MV-4-11 (cell line): ENCODE results near the gene MMEL1.
"Not testable (repeated sequence)": the region's sequence is repeated elsewhere in the genome, so short reads cannot be mapped to it uniquely, and the experiment has no call there.

Experiments
- DNase-seq: peaks from one replicate; lab custom pipeline; 2025; lab: John Stamatoyannopoulos, UW

MMEL1 gene

DNA sequence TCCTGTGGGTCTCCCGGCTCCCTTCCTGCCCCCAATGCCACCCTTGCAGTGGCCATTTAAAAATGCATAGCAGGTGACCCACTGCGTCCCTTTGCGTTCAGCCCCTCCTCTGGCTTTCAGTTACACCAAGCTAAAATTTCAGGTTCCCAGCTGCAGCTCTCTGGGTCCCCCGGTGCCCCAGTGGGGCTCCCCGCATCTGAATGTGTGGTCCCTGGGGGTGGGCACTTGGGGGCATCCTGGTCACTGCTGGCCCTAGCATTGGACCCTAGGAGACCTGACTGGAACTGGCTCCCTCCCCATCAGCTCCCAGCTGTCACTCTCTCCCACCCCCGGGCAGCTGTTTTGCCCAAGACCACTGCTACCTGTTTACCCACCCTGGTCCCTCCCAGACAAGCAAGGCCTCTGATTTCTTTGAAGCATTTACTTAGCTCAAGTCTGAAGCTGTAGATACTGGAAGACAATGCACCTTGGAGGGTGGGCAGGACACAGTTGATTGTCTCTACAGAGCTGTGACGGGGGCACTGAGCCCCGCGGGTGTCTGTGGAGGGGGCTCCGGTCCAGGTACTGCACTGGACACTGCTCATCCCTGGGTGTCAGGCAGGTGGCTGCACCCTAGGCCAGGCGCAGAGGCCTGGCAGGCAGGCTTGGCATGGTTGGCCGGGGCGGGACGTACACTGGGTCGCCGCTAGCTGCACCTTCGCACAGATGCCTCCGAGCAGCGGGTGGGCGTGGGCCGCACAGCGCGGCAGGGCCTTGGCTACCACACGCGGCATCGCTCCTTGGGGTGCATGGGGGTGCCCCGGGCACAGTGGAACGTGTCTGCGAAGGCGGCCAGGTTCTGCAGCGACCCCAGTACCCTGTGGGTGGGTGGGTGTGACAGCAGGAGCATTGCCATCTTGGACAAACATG lies 42.3 kb downstream of the MMEL1 start:
- no peak for DNase-seq

DNA sequence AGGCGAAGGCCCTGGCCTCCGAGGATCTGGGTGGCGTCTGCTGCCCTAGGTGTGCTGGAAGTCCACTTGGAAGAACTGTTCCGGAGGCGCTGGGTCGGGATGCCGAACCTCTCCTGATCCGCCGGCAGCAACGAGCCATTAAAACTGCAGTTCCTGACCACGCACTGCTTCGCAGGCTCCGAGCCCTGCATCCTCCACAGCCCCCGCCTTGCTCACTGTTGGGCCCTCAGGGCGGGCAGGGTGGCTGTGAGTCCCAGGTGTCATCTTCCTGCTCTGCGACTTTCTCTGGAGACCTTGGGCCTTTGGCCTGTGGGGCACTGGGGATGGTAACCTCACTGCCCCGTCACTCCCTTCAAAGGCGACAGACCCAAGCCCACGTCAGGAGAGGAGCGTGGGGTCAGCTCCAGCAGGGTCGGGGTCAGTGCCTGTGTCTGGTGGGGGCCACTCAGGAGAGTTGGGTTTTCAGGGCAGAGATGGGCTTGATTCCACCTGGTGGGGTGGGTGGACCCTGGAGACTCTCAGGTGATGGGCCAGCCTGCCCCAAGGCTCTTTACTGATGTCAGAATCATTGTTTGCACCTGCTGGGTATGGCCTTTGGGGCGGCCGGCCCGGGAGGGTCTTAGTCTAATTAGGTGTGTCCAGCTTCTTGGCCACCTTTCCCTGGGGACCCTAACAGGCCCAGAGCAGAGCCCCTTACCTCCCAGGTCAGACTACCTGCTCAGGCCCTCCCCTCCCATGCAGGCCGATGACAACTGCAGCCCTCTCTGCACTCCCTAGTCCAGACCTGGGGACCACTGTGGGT lies 43.2 kb downstream of the MMEL1 start:
- no peak for DNase-seq

DNA sequence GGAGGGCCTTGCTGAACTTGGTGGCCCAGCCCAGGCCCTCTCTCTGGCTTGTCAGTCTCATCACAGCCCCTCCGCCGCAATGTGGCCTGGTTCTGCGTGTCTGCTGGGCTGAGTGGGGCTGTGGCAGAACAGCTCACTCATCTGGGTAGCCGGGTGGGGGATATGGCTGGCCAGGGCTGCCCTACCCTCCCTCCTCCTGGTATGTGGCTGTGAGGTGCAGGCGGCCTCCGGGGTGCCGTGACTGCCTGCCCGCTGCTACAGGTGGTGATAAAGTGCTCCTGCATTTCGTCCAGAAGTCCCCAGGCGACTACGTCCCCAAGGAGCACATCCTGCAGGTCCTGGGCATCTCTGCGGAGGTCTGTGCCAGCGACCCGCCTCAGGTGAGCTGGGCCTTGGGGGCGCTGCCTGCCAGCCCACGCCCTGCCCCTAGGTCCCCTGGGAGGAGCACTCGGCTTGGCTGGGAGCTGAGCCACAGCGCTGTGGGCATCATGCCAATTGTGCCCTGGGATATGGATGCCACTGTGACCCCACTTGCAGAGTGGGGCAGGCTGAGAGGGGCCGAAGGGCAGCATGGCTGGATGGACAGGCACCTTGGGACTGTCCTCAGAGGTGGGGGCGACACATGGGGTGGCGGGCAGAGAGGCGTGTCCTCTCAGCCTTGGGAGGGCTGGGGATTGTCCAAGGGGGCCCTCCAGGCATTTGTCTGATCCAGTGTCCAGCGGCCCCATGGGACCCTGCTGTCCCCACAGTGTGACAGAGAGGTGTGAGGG lies 44.0 kb downstream of the MMEL1 start:
- no peak for DNase-seq

DNA sequence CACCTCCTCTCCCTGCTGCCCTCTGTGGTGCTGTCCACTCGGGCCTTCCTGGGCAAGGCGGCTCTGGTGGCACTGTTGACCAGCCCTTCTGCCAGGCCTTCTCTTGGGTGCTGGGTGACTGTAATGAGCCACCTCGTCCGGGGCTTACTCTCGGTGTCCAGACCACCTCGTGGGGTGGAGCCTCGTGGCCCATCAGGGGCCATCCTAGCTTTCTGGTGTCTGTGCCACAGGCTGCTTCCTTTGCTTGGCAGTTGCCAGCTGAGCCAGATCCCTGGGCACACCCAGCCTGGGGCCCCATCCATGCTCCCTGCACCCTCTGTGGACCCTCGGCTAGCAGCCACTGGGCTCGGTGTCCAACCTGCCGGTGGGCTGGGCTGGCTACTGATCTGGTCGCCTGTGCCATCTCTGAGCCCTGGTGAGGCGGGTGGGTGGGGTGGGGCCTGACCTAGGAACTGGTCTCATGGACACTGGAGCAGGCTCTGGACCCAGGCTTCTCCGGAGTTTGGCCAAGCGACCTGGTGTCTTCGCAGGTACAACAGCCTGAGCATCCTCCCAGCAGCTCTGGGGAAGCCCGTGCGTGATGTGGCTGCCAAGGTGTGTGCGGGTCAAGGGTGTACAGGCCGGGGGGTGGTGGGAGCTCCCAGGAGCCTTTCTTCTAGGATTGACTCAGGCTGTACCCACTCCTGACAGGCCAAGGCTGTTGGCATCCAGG lies 44.8 kb downstream of the MMEL1 start:
- no peak for DNase-seq

DNA sequence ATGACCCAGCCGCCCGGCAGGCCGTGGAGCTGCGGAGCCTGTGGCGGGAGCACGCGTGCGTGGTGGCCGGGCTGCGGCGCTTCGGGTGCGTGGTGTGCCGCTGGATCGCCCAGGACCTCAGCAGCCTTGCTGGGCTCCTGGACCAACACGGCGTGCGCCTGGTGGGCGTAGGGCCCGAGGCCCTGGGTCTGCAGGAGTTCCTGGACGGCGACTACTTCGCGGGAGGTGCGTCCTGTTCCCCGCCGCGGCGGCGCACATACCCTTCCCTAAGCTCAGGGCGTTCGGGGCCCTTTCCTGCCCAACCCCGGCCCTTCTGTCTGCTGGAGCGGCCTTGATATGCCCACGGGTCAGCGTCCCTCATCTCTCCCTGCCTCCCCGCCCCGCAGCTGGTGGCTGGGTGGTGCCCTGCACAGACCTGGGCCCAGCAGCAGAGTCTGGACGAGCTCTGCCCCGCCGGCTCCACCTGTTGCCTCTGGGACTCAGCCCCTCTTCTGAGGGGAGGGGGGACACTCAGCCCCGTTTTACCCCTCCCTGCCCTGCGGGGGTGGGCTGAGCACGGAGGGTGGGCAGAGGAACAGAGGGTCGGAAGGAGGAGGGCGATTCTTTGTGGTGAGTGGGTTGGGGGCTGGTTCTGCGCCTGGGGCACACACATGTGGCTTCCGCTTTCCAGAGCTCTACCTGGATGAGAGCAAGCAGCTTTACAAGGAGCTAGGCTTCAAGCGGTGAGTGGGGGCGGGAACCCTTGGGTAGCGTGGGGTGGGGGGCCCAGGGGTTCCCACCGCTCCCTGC lies 45.6 kb downstream of the MMEL1 start:
- DNase-seq, result no peak

DNA sequence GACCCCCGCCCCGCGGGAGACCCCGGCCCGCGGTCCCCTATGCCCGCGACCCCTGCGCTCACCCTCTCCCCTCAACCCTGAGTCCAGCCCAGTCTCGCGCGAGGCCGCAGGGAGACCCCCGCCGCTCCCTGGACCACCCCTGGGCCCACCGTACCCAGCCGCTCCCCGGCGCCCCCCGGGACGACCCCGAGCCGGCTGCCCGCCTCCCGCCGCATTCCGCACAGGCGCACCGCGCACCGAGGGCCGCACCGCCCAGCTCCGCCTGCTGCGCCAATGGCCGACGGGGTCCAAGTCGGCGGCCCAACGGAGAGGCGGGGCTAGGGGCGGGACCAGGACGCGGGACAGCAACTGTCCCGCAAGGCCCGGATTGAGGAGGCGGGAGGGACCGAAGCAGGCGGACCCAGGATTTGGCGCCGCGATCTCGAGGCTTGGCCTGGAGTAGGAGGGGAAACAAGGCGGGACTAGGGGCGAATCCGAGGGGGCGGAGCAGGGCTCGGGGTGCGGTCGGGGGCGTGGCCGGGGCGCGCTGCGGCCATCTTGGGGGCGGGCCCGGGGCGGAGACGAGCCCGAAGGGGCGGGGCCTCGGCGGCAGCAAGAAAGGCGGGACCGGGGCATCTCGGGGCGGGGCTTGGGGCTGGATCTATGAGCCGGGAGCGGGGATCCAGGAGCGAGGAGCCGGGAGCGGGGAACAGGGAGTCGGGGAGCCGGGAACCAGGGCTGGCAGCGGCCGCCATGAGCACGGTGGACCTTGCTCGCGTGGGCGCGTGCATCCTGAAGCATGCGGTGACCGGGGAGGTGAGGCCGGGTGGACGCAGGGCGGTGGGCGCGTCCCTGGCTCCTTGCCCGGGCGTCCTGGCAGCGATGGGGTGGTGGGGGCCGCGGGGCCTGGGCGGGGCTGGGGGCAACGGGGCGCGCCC lies 46.4 kb downstream of the MMEL1 start, which contains the start of gene PRXL2B:
Gene PRXL2B, plus strand, starts transcription at position 624 of the 917 bp plus-strand sequence. Its CDS starts 109 bp downstream, at position 733.
- DNase-seq, result peak; percentile 97

DNA sequence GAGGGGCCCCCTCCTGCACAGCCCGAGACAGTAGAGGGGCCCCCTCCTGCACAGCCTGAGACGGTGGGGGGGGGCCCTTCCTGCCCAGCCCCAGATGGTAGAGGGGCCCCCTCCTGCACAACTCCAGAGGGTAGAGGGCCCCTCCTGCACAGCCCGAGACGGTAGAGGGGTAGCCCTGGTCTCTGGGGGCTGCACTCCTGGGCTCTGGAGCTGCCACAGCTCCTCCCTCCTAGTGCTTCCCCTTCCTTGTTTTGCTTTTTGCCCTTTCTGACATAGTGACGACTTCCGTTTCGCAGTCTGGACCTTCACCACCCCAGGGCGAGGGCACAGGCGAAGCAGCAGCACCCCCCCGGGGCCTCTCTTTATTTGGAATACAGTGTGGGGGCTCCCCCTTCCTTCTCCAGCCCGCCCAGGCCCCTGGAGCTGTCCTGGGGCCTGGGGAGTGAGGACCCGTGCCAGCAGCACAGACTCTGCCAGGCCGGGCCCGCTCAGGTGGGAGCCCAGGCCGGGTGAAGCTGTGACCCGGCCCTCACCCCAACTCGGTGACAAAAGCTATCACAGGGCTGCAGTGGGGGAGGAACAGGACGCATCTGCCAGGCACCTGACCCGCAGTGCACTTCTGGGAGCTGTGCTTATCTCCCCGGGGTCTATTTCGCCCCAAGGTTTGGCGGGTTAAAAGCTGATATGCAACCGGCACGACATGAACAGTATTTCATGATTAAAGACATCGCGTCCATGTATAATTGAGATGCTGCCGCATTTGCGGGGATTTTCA lies 47.3 kb downstream of the MMEL1 start:
- peak; percentile 80 for DNase-seq

DNA sequence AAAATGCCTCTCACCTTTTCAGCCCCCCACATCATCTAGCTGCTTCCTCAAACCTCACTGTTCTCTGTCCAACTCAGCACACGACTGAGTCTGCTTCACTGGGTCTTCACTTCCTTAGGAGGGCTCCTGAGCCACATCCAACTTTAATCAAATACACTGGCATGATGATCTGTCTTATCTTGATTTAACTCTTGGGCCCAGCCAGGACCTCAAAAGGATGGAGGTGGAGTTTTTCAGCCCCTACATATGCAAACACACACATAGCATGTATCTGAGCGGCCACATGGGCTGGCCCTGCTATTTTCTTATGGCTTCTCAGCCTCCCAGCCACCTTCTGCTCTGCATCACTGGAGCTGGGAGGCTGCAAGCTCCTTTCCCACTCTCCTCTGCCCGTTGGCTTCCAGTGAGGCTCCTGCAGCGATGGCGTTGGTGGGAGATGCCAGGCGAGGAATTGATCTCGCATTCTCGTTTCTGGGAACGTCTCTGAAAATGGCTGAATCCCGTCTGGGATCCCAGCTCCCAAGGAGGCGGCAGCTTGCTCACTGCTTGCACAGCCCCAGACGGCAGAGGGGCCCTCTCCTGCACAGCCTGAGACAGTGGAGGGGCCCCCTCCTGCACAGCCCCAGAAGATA lies 48.0 kb downstream of the MMEL1 start:
- no peak for DNase-seq

DNA sequence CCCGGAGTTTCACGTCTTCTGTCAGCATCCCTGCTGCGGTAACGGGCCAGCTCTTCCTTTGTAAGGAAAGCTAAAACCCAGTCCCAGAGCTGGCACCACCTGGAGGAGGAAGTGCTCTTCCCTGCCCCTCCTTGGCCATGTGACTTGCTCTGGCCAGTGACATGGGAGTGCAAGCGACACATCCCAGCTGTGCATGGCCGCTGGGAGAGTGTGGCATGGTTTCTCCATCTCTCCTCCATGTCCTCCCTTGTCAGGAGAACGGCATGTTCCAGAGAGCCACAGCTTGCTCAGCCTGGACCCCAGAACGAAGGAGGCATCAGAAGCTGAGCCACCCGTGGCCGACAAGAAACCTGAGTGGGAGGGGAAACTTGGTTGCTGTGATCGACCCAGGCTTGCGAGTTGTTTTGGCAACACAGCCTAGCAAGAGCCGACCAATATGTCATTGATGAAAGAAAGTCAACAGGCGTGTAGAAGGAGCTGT lies 48.9 kb downstream of the MMEL1 start:
- DNase-seq, result no peak

DNA sequence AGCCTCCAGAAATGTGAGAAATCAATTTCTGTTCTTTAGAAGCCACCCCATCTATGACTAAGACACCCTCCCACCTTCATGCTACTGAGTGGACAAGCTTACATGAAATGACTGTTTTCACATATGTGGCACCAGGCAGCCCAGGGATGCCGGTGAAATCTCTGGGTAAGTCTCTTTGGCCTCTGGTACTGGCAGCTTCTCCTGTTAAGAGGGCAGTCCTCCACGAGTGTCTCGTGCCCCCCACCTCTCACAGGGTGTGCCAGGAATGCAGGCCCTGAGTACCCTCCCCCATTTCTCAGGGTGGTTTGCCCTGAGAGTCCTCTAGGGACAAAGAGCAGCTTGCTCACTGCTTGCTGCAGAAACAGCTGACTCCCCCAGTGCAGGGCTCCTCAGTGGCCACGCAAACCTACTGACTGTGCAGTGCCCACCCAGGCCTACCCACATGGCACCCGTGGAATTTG lies 49.5 kb downstream of the MMEL1 start:
- no peak for DNase-seq

DNA sequence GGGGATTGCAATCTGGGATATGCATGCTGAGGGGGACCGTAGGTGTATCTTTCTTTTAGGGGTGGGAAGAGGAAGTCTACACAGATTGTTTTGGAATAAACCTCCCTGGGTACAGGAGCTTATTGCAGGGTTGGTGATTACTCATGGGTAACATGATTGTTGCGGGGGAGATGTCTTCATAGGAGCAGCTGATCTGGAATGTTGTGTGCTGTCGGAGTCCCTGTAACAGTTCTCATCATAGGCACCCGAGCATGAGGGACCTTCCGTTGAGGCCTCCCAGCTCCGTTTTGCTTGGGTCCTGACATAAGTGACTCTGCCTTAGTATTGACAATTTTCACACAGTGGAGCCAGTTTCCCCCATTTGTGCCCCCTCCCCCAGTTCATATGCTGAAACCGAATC lies 50.4 kb downstream of the MMEL1 start:
- DNase-seq, result no peak

DNA sequence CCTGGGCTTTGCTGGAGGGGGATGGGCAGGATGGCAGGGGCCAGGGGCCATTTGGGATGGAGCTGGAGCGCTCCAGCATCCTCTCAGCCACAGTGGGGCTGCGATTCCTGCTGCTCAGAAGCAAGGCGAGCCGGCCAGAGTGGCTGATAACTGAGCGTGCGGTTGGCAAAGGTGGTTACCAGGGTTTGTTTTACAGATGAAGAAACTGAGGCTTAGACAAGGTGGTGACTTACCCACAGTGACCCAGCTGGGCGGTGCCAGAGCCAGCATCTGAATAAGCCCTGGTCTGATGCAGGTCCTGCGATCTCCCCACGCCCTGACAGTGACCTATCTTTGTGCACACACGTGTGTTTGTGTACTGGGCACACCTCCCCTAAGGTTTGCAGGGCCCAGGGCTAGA lies 52.1 kb downstream of the MMEL1 start:
- DNase-seq, result no peak

DNA sequence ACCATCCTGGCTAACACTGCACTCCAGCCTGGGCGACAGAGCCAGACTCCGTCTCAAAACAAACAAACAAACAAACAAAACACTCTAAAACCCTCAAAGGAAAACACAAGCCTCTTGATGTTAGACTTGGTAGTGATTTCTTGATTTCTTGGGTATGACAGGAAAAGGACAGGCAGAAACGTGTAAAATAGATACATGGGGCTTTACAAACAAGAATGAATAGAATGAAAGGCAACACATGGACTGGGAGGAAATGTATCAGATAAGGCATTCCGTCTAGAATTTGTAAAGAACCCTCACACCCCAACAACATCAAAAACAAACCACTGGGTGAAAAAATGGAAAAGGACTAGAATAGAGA lies 54.1 kb downstream of the MMEL1 start:
- DNase-seq, result no peak

DNA sequence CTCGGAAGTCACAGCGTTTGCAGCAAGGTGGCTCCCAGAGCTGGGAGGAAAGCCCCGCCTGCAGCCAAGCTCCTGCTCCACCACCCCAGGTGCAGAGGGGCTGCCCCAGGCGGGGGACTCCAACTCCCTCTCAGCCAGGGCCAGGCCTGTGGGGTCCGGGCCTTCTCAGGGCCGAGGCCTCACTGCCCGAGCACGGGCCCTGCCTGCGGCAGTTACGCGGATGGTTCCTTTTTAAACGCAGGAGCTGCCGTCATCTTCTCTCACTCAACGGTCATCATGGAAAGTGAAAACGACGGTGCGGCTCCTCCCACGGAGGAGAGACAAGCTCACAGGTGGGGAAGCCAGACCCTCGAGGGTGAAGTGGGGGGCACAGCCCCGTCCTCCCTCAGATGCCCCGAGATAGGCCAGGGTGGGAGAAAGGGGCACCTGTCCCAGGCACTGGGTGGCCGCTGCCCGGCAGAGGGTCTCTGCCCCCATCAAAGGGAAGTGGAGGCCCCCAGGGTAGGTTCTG lies 55.2 kb downstream of the MMEL1 start:
- not testable (repeated sequence) for DNase-seq

DNA sequence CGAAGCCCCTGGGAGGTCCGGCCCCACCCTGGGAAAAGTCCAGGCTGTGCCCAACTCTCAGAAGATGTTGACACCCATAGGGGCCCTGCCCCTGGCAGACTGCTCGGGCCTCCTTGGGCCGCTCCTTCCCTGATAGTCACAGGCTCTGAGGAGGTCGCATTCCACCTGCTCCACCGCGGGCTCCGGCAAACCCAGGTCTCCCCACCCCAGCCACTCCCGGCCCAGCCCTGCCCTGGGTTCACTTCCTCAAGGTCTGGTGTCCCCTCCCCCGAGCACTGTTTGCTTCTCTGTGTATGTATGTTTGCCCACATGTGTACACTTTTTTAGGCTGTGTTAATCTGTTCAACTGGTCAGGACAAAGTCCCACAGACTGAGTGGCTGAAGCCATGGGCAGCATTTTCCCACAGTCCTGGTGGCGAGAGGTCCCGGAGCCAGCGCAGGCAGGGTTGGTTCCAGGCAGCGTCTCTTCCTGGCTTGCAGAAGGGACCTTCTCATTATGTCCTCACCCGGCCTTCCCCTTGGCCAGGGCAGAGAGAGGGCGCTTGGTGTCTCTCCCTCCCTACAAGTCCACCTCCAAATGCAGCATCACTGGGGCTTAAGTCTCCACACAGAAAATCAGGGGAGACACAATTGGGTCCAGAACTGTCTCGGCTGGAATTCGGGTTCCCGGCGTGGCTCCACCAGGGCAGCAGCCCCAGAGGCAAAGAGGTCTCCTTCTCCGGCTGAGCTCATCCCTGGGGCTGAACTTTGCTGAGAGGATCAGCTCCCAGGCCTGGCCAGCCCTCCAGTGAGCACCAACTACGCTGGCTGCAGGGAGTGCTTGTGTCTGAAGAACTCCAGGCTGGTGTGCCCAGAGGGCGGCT lies 56.8 kb downstream of the MMEL1 start:
- DNase-seq, result peak; percentile 22

DNA sequence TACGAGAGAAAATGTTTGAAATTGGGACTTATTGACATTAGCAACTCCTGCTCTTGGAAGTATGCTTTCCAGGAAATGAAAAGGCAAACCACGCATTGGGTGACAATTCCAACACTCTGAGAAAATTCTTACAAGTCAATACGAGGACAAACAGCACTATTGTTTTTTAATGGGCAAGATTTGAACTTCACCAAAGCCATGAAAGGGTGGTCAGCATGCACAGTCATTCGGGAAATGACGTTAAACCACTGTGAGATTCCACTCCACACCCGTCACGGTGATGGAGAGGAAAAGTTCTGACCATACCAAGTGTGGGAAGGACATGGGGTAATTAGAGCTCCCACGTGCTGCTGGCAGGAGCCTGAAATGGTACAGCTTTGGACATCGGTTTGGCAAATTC lies 58.5 kb downstream of the MMEL1 start:
- DNase-seq, result no peak
